ENCODE results near the gene S100A7A.

GRCh38 chr1:153415850-153416570 is at the start of gene S100A7A:
- TF ChIP-seq POLR2A (IDR thresholded peaks at IDR 0.05) = no peak
- no peak for TF ChIP-seq CTCF (IDR thresholded peaks at IDR 0.05)
